ENCODE measurements around the gene FKRP. TPM values are rescaled to one million over a fixed set of nuclear protein-coding genes. Genes with fewer than 3 reads are reported as not detected.
A peak's percentile ranks its signal among the peaks of the same experiment; 100 is the strongest.

Gene FKRP
- total and polyA plus RNA-seq, 2 of the 13 experiments (the other 11 are each of a cell fraction or from before 2014, with no cell fraction given): 7.3 to 9.8 TPM

DNA sequence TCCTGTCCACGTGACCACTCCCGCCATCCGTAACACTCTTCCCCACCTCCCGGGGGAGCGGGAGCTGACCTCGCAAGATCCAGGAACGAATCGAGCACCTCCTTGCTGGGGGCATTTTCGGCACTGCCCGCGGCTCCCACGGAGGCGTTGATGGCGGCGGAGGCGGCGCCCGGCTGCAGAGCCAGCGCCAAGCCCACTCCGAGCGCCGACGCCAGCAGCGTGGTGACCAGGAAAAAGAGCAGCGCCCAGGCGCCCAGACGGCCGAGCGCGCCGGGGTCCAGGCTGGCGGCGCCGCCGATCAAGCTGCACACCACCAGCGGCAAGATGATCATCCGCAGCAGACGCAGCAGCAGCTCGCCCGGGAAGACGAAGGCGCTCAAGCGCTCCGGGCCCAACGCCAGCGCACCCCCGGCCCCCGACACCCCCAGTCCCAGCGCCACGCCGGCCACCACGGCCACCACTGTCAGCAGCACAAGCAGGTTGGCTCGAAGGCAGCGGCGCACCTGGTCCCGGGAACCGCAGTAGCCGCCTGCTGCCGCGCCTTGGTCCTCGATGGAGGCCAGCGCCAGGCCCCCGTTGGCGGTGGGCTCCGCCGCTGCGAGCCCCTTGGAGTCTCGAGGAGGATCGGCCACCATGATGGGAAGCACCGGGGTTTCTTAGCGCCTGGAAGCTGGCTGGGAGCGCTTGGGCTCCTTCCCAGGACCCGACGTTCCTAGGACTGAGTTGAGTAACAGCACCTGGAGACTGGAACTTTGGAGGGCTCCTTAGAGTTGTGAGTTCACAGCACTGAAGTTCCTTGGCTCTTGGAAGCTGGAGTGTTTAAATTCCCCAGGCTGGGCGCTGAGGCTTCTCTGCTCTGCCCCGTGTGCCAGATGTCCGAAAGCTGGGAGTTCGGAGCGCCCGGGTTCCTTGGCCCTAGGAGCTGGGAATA, 41.7 kb downstream of the FKRP start (continued):
- TF ChIP-seq, protein P1, sequence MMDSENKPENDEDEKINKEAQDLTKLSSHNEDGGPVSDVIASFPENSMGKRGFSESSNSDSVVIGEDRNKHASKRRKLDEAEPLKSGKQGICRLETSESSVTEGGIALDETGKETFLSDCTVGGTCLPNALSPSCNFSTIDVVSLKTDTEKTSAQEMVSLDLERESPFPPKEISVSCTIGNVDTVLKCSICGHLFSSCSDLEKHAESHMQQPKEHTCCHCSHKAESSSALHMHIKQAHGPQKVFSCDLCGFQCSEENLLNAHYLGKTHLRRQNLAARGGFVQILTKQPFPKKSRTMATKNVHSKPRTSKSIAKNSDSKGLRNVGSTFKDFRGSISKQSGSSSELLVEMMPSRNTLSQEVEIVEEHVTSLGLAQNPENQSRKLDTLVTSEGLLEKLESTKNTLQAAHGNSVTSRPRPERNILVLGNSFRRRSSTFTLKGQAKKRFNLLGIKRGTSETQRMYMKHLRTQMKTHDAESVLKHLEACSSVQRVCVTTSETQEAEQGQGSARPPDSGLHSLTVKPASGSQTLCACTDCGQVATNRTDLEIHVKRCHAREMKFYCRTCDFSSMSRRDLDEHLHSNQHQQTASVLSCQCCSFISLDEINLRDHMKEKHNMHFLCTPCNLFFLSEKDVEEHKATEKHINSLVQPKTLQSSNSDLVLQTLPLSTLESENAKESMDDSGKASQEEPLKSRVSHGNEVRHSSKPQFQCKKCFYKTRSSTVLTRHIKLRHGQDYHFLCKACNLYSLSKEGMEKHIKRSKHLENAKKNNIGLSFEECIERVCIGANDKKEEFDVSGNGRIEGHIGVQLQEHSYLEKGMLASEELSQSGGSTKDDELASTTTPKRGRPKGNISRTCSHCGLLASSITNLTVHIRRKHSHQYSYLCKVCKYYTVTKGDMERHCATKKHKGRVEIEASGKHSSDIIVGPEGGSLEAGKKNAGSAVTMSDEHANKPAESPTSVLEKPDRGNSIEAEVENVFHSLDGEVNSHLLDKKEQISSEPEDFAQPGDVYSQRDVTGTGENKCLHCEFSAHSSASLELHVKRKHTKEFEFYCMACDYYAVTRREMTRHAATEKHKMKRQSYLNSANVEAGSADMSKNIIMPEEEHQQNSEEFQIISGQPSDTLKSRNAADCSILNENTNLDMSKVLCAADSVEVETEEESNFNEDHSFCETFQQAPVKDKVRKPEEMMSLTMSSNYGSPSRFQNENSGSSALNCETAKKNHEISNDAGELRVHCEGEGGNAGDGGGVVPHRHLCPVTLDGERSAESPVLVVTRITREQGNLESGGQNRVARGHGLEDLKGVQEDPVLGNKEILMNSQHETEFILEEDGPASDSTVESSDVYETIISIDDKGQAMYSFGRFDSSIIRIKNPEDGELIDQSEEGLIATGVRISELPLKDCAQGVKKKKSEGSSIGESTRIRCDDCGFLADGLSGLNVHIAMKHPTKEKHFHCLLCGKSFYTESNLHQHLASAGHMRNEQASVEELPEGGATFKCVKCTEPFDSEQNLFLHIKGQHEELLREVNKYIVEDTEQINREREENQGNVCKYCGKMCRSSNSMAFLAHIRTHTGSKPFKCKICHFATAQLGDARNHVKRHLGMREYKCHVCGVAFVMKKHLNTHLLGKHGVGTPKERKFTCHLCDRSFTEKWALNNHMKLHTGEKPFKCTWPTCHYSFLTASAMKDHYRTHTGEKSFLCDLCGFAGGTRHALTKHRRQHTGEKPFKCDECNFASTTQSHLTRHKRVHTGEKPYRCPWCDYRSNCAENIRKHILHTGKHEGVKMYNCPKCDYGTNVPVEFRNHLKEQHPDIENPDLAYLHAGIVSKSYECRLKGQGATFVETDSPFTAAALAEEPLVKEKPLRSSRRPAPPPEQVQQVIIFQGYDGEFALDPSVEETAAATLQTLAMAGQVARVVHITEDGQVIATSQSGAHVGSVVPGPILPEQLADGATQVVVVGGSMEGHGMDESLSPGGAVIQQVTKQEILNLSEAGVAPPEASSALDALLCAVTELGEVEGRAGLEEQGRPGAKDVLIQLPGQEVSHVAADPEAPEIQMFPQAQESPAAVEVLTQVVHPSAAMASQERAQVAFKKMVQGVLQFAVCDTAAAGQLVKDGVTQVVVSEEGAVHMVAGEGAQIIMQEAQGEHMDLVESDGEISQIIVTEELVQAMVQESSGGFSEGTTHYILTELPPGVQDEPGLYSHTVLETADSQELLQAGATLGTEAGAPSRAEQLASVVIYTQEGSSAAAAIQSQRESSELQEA (CRISPR knock-in tag; IDR thresholded peaks at IDR 0.05; ENCODE audit: not compliant biosample characterization): no peak
- TF ChIP-seq ZNF761 (CRISPR knock-in tag; conservative IDR thresholded peaks at IDR 0.05) (no peak; the same call in 1 of the 2 replicates), ZNF619 (CRISPR knock-in tag; IDR thresholded peaks at IDR 0.05) (no peak), ZNF550 (CRISPR knock-in tag; IDR thresholded peaks at IDR 0.05; ENCODE audit: borderline replicate concordance) (no peak), AGO2 (optimal IDR thresholded peaks at IDR 0.05; ENCODE audit: low read depth, low read length) (peak; percentile 91), KDM5B (CRISPR knock-in tag; IDR thresholded peaks at IDR 0.05; ENCODE audit: borderline replicate concordance) (no peak; the same call in 1 of the 2 replicates), ZNF274 (CRISPR knock-in tag; IDR thresholded peaks at IDR 0.05) (no peak), ATF4 (CRISPR knock-in tag; IDR thresholded peaks at IDR 0.05) (no peak), SPEN (CRISPR knock-in tag; IDR thresholded peaks at IDR 0.05; ENCODE audit: low read depth) (no peak), CENPX (CRISPR knock-in tag; IDR thresholded peaks at IDR 0.05) (no peak), ZNF670 (CRISPR knock-in tag; IDR thresholded peaks at IDR 0.05; ENCODE audit: borderline replicate concordance) (no peak), MEF2D (CRISPR knock-in tag; IDR thresholded peaks at IDR 0.05) (no peak), HDAC6 (IDR thresholded peaks at IDR 0.05; ENCODE audit: low read depth, low read length) (no peak)
- TF ChIP-seq, protein P2, sequence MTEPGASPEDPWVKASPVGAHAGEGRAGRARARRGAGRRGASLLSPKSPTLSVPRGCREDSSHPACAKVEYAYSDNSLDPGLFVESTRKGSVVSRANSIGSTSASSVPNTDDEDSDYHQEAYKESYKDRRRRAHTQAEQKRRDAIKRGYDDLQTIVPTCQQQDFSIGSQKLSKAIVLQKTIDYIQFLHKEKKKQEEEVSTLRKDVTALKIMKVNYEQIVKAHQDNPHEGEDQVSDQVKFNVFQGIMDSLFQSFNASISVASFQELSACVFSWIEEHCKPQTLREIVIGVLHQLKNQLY (CRISPR knock-in tag; IDR thresholded peaks at IDR 0.05): peak; percentile 60
- TF ChIP-seq, protein P3, sequence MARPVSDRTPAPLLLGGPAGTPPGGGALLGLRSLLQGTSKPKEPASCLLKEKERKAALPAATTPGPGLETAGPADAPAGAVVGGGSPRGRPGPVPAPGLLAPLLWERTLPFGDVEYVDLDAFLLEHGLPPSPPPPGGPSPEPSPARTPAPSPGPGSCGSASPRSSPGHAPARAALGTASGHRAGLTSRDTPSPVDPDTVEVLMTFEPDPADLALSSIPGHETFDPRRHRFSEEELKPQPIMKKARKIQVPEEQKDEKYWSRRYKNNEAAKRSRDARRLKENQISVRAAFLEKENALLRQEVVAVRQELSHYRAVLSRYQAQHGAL (CRISPR knock-in tag; IDR thresholded peaks at IDR 0.05; ENCODE audit: not compliant biosample characterization): peak; percentile 21
- TF ChIP-seq, protein P4, sequence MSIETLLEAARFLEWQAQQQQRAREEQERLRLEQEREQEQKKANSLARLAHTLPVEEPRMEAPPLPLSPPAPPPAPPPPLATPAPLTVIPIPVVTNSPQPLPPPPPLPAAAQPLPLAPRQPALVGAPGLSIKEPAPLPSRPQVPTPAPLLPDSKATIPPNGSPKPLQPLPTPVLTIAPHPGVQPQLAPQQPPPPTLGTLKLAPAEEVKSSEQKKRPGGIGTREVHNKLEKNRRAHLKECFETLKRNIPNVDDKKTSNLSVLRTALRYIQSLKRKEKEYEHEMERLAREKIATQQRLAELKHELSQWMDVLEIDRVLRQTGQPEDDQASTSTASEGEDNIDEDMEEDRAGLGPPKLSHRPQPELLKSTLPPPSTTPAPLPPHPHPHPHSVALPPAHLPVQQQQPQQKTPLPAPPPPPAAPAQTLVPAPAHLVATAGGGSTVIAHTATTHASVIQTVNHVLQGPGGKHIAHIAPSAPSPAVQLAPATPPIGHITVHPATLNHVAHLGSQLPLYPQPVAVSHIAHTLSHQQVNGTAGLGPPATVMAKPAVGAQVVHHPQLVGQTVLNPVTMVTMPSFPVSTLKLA (IDR thresholded peaks at IDR 0.05): no peak
